ENCODE data around the gene CAMK2G. TPM values are rescaled to one million over a fixed set of nuclear protein-coding genes. Genes with fewer than 3 reads are reported as not detected.

CAMK2G gene
- total and polyA plus RNA-seq, 2 experiments from 2014 or later: 24.3 to 25.7 TPM

- Histone ChIP-seq H3K9ac (peak within 1 kb of the TSS; percentile 89), H3K4me1 (ENCODE audit: insufficient read depth) (peaks cover 28% of the 10 kb centered on the region), H3F3A (ENCODE audit: insufficient read depth) (peaks cover 25% of the 10 kb centered on the region), H3K4me3 (peak within 1 kb of the TSS; percentile 80), H2AFZ (peak within 1 kb of the TSS; percentile 84), H3K27me3 (replicated peaks; ENCODE audit: insufficient read depth) (no peaks in the 10 kb centered on the region), H3K79me2 (ENCODE audit: insufficient read depth) (peaks cover 93% of the 10 kb centered on the region), H3K36me3 (ENCODE audit: low read depth) (peaks cover 8% of the 10 kb centered on the region; the same call in 1 of the 2 replicates), H4K20me1 (ENCODE audit: insufficient read depth) (peaks cover 7% of the 10 kb centered on the region), H3K27ac (peak within 1 kb of the TSS; percentile 70), H3K9me2 (ENCODE audit: insufficient read depth) (no peaks in the 10 kb centered on the region), H3K4me2 (ENCODE audit: unreplicated experiment) (peak within 1 kb of the TSS; percentile 79), H3K9me3 (ENCODE audit: low read depth) (no peaks in the 10 kb centered on the region)
- DNase-seq: peak; percentile 97
- WGBS, 2 experiments (ENCODE audit: low coverage in 1 of 2, low lambda C conversion rate in 2 of 2, missing lambda C conversion rate in 2 of 2): 1% methylated on average over 27 to 36 of the region's 36 CpGs
- in situ Hi-C loops (cut with MboI): no loop called here
- TF ChIP-seq EZH2phosphoT487 (IDR thresholded peaks at IDR 0.05; ENCODE audit: insufficient read depth, low read depth) (no peak), EZH2 (IDR thresholded peaks at IDR 0.05; ENCODE audit: insufficient read depth, poor library complexity, severe bottlenecking) (no peak)
Observed at GRCh38 chr10:73785211-73785720, 89.1 kb downstream of the CAMK2G start, which contains the start of gene ZSWIM8. Gene ZSWIM8, plus strand, starts transcription at chr10:73785606. Its CDS starts 273 bp downstream, at chr10:73785879.

- 41 to 42% methylated on average over 2 of the region's 2 CpGs for WGBS, 2 experiments (ENCODE audit: low coverage in 1 of 2, low lambda C conversion rate in 2 of 2, missing lambda C conversion rate in 2 of 2)
- no peaks in the 10 kb centered on the region; the same call in 1 of the 2 replicates for H4K20me1 ChIP-seq (ENCODE audit: insufficient read depth)
- H2AFZ ChIP-seq: peak overlapping the region; percentile 86
- no peaks in the 10 kb centered on the region for H3K27me3 ChIP-seq (replicated peaks; ENCODE audit: insufficient read depth)
- TF ChIP-seq EZH2phosphoT487 (IDR thresholded peaks at IDR 0.05; ENCODE audit: insufficient read depth, low read depth) (no peak), EZH2 (IDR thresholded peaks at IDR 0.05; ENCODE audit: insufficient read depth, poor library complexity, severe bottlenecking) (no peak)
- peaks cover 28% of the 10 kb centered on the region for H3K4me1 ChIP-seq (ENCODE audit: insufficient read depth)
- H3K36me3 ChIP-seq (ENCODE audit: low read depth): peaks cover 10% of the 10 kb centered on the region
- no peak for DNase-seq
- no peaks in the 10 kb centered on the region for H3K9me3 ChIP-seq (ENCODE audit: low read depth)
- peak overlapping the region; percentile 72; the same call in 1 of the 2 replicates for H3K27ac ChIP-seq
- in situ Hi-C loops (cut with MboI): no loop called here
- H3K9ac ChIP-seq: peak overlapping the region; percentile 87
- H3K9me2 ChIP-seq (ENCODE audit: insufficient read depth): no peaks in the 10 kb centered on the region
- H3K4me3 ChIP-seq: peak overlapping the region; percentile 83
- peaks cover 93% of the 10 kb centered on the region for H3K79me2 ChIP-seq (ENCODE audit: insufficient read depth)
- H3K4me2 ChIP-seq (ENCODE audit: unreplicated experiment): peak overlapping the region; percentile 99
- H3F3A ChIP-seq (ENCODE audit: insufficient read depth): peaks cover 34% of the 10 kb centered on the region
Observed at GRCh38 chr10:73782749-73783085, 91.6 kb downstream of the CAMK2G start.

DNA sequence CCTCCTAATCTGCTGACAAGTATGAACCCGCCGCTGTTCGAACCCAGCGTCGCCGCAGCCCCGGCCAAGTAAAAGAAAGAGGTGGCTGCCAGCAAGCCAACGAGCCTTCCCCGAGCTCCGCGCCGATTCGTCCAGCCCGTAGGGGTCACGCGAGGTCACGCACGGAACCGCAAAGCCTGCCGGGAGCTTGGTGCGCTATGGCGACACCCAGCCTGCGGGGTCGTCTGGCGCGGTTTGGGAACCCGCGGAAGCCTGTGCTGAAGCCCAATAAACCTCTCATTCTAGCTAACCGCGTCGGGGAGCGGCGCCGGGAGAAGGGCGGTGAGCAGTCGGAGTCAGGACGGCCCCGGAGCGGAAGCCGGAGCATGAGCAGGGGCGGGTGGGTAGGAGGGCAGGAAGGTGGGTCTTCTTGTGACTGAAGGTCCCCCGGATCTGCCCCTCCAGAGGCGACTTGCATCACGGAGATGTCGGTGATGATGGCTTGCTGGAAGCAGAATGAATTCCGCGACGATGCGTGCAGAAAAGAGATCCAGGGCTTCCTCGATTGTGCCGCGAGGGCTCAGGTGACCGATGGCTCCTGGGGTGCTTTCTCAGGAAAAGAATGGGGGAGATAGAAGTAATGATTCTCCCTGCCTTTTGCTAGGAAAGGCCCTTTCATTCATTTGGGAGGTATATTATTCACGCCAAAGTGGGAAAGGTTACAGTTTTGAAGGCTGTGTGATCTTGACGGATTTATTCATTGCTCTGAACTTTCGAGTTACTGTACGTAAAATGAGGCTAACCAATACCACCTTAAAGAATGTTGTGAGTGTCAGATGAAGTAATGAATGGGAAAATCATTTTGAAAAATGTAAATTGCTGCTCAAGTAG lies 92.2 kb downstream of the CAMK2G start, which contains the start of gene CHCHD1:
Gene CHCHD1 (plus strand): TSS at position 170 of the 870 bp plus-strand sequence. CDS start 28 bp downstream, at position 198.
- Histone ChIP-seq H3K9me2 (ENCODE audit: insufficient read depth) (no peaks in the 10 kb centered on the region), H3K79me2 (ENCODE audit: insufficient read depth) (peaks cover 93% of the 10 kb centered on the region), H3K4me3 (peak within 1 kb of the TSS; percentile 83), H3K9me3 (ENCODE audit: low read depth) (no peaks in the 10 kb centered on the region), H3K27me3 (replicated peaks; ENCODE audit: insufficient read depth) (no peaks in the 10 kb centered on the region), H3K27ac (peak within 1 kb of the TSS; percentile 72), H2AFZ (peak within 1 kb of the TSS; percentile 86), H4K20me1 (ENCODE audit: insufficient read depth) (no peaks in the 10 kb centered on the region; the same call in 1 of the 2 replicates), H3K36me3 (ENCODE audit: low read depth) (peaks cover 12% of the 10 kb centered on the region), H3K9ac (peak within 1 kb of the TSS; percentile 87), H3K4me2 (ENCODE audit: unreplicated experiment) (peak within 1 kb of the TSS; percentile 99), H3K4me1 (ENCODE audit: insufficient read depth) (peaks cover 24% of the 10 kb centered on the region), H3F3A (ENCODE audit: insufficient read depth) (peaks cover 38% of the 10 kb centered on the region)
- in situ Hi-C loops (cut with MboI): no loop called here
- 0 to 2% methylated on average over 44 to 57 of the region's 57 CpGs for WGBS, 2 experiments (ENCODE audit: low coverage in 1 of 2, low lambda C conversion rate in 2 of 2, missing lambda C conversion rate in 2 of 2)
- no peak for TF ChIP-seq EZH2phosphoT487 (IDR thresholded peaks at IDR 0.05; ENCODE audit: insufficient read depth, low read depth)
- no peak for TF ChIP-seq EZH2 (IDR thresholded peaks at IDR 0.05; ENCODE audit: insufficient read depth, poor library complexity, severe bottlenecking)
- DNase-seq: peak; percentile 95

DNA sequence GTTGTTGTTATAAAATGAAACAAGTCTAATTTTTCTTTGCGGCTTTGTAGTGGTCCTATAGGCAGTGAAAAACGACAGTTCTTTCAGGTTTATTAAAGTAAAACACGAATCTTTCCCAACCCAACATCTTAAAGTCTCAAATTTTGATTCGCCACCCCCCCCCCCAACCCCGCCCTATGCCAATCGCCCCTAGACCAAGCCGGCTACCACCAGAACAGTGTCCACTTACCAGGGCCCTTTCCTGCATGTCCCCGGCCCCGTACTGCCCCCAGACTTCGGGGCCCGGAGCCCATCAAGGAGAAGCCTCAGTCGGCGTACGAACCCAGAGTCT lies 92.8 kb downstream of the CAMK2G start:
- no peaks in the 10 kb centered on the region; the same call in 1 of the 2 replicates for H4K20me1 ChIP-seq (ENCODE audit: insufficient read depth)
- peak overlapping the region; percentile 87 for H3K9ac ChIP-seq
- DNase-seq: no peak
- no peaks in the 10 kb centered on the region for H3K9me2 ChIP-seq (ENCODE audit: insufficient read depth)
- peak overlapping the region; percentile 83 for H3K4me3 ChIP-seq
- H3K27ac ChIP-seq: peak overlapping the region; percentile 72
- H2AFZ ChIP-seq: peak overlapping the region; percentile 86
- H3K79me2 ChIP-seq (ENCODE audit: insufficient read depth): peaks cover 93% of the 10 kb centered on the region
- TF ChIP-seq EZH2phosphoT487 (IDR thresholded peaks at IDR 0.05; ENCODE audit: insufficient read depth, low read depth) (no peak), EZH2 (IDR thresholded peaks at IDR 0.05; ENCODE audit: insufficient read depth, poor library complexity, severe bottlenecking) (no peak)
- H3K27me3 ChIP-seq (replicated peaks; ENCODE audit: insufficient read depth): no peaks in the 10 kb centered on the region
- H3K9me3 ChIP-seq (ENCODE audit: low read depth): no peaks in the 10 kb centered on the region
- H3K36me3 ChIP-seq (ENCODE audit: low read depth): peaks cover 18% of the 10 kb centered on the region
- WGBS, 2 experiments (ENCODE audit: low coverage in 1 of 2, low lambda C conversion rate in 2 of 2, missing lambda C conversion rate in 2 of 2): 1 to 2% methylated on average over 12 to 14 of the region's 14 CpGs
- H3K4me2 ChIP-seq (ENCODE audit: unreplicated experiment): peak overlapping the region; percentile 99
- H3F3A ChIP-seq (ENCODE audit: insufficient read depth): peaks cover 39% of the 10 kb centered on the region
- in situ Hi-C loops (cut with MboI): no loop called here
- H3K4me1 ChIP-seq (ENCODE audit: insufficient read depth): peaks cover 19% of the 10 kb centered on the region
